ENCODE results near the gene CAB39. TPM values are rescaled to one million over a fixed set of nuclear protein-coding genes. Genes with fewer than 3 reads are reported as not detected.

The CAB39 gene
- total and polyA plus RNA-seq, 2 of the 8 experiments (the other 6 are each of a cell fraction or from before 2014, with no cell fraction given) = 16.4 to 50.5 TPM

DNA sequence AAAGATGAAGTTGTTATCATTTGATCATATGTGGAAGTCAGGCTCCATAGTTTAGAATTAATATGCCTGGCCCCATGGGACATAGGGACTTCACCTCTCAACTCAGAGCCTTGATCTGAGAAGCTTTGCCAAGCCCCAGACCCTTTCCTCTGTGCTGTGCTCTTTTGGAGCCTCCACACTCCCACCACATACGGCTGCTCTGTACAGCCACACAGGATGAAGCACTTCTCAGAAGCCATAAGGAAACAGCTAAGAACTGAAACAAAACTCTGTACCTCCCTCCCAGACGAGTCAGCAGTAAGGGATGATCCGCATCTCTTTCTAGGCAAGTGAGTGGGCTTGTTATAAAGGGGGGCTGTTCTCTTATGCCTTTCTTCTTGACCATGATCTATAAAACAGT is 66.5 kb downstream of the CAB39 start:
- no peak for FAIRE-seq
- H3K56ac ChIP-seq (replicated peaks; ENCODE audit: insufficient read length, low read depth, low read length) = no peak overlapping the region
- WGBS, 2 experiments (ENCODE audit: extremely low coverage in 1 of 2, insufficient coverage in 1 of 2, insufficient read length in 1 of 2, insufficient replicate concordance in 2 of 2, low coverage in 1 of 2, low lambda C conversion rate in 2 of 2, missing lambda C conversion rate in 1 of 2) = 88% methylated on average over 3 of the region's 3 CpGs; no CpG with 5 or more reads in 1 of the 2 experiments
- H2AK5ac ChIP-seq (ENCODE audit: low read depth, low read length) = no peak overlapping the region
- no peak overlapping the region for H3K14ac ChIP-seq (ENCODE audit: insufficient read length)
- H4K5ac ChIP-seq (ENCODE audit: insufficient read length, low read depth, low read length) = no peak overlapping the region
- no peak overlapping the region for H3K23ac ChIP-seq (ENCODE audit: insufficient read length)
- no peaks in the 10 kb centered on the region for H3K9me3 ChIP-seq (ENCODE audit: insufficient read depth in 2 of 2, low read depth in 1 of 2, low read length in 1 of 2)
- H3K27ac ChIP-seq (ENCODE audit: low read depth, low read length) = no peak overlapping the region
- H2BK20ac ChIP-seq (ENCODE audit: low read length) = no peak overlapping the region
- ChIA-PET POLR2A (ENCODE audit: partially characterized antibody) (no interaction called here), CTCF (ENCODE audit: partially characterized antibody) (interaction anchor here (1.2 to 2.9 kb wide), 2 partner anchors 14 to 17 kb away, joined by 3 to 10 read pairs; no protein-coding TSS in a partner anchor)
- H2BK15ac ChIP-seq (ENCODE audit: low read length) = no peak overlapping the region
- H3K4me2 ChIP-seq (ENCODE audit: insufficient read depth in 1 of 2, low read depth in 2 of 2, low read length in 2 of 2) = no peak overlapping the region
- no peak overlapping the region for H3K4me3 ChIP-seq (ENCODE audit: extremely low read depth in 1 of 4, insufficient read depth in 2 of 4, low read depth in 3 of 4, low read length in 4 of 4)
- peaks cover 4% of the 10 kb centered on the region; the same call in 1 of the 2 replicates for H3K79me1 ChIP-seq (ENCODE audit: low read depth, low read length)
- no peak overlapping the region for H2BK120ac ChIP-seq (replicated peaks; ENCODE audit: low read depth, low read length)
- 0 out of 8 replicates have a peak, but pooled peaks cover 0 to 4% (median 0%) of the 10 kb centered on the region in 4 experiments for H3K36me3 ChIP-seq (ENCODE audit: control insufficient read depth in 2 of 4, insufficient read depth in 4 of 4, low read length in 3 of 4)
- H2AFZ ChIP-seq (ENCODE audit: low read length) = no peak overlapping the region
- no peak overlapping the region for H3K18ac ChIP-seq (ENCODE audit: extremely low read depth, low read length)
- no peak overlapping the region for H4K8ac ChIP-seq (ENCODE audit: extremely low read depth, insufficient read depth, low read length)
- H3K4me1 ChIP-seq (replicated peaks in 1 of 4; ENCODE audit: control insufficient read depth in 3 of 4, insufficient read depth in 4 of 4, low read length in 3 of 4) = peaks cover 0 to 2% (median 0%) of the 10 kb centered on the region in 4 experiments; a peak in 3 of 7 replicates
- H4K91ac ChIP-seq (replicated peaks; ENCODE audit: insufficient read length, low read length) = no peak overlapping the region
- H3K9ac ChIP-seq (replicated peaks in 1 of 4; ENCODE audit: extremely low read depth in 1 of 4, low read depth in 3 of 4, low read length in 3 of 4) = no peak overlapping the region
- no peak overlapping the region for H3K4ac ChIP-seq (replicated peaks; ENCODE audit: insufficient read length, low read depth, low read length)
- no peak overlapping the region for H2BK5ac ChIP-seq (ENCODE audit: low read depth, low read length)
- 0 out of 2 replicates have a peak, but pooled peaks cover 2% of the 10 kb centered on the region for H3K23me2 ChIP-seq (ENCODE audit: low read depth, low read length)
- TF ChIP-seq SIRT6 (IDR thresholded peaks at IDR 0.05; ENCODE audit: low read length) = no peak
- no peak for TF ChIP-seq NANOG (IDR thresholded peaks at IDR 0.05; ENCODE audit: insufficient read depth, low read depth, low read length, poor library complexity, severe bottlenecking)
- no peak for TF ChIP-seq SUZ12 (IDR thresholded peaks at IDR 0.05; ENCODE audit: low read length)
- TF ChIP-seq, protein P1, sequence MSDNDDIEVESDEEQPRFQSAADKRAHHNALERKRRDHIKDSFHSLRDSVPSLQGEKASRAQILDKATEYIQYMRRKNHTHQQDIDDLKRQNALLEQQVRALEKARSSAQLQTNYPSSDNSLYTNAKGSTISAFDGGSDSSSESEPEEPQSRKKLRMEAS (IDR thresholded peaks at IDR 0.05) = no peak
- TF ChIP-seq SAP30 (IDR thresholded peaks at IDR 0.05; ENCODE audit: insufficient read depth, insufficient replicate concordance, low read length) = no peak
- TF ChIP-seq POLR2AphosphoS5 (IDR thresholded peaks at IDR 0.05; ENCODE audit: low read depth, low read length) = no peak
- no peak for TF ChIP-seq EP300 (IDR thresholded peaks at IDR 0.05; ENCODE audit: borderline replicate concordance in 1 of 2, low read depth in 2 of 2, low read length in 2 of 2)
- TF ChIP-seq CREB1 (IDR thresholded peaks at IDR 0.05) = no peak
- no peak for TF ChIP-seq JUN (IDR thresholded peaks at IDR 0.05; ENCODE audit: low read depth, low read length)
- TF ChIP-seq HDAC6 (IDR thresholded peaks at IDR 0.05; ENCODE audit: low read depth, low read length) = no peak
- TF ChIP-seq JUND (IDR thresholded peaks at IDR 0.05; ENCODE audit: low read length) = no peak
- TF ChIP-seq GABPA (IDR thresholded peaks at IDR 0.05; ENCODE audit: borderline replicate concordance, insufficient read depth, low read length) = no peak
- H4K20me1 ChIP-seq (replicated peaks in 1 of 2; ENCODE audit: control insufficient read depth in 1 of 2, insufficient read depth in 2 of 2, low read length in 2 of 2) = peaks cover 0 to 1% of the 10 kb centered on the region in 2 experiments
- no peak for DNase-seq (ENCODE audit: low read depth in 1 of 2, low spot score in 2 of 2)
- H3K27me3 ChIP-seq (replicated peaks in 1 of 4; ENCODE audit: control insufficient read depth in 3 of 4, extremely low read depth in 1 of 4, insufficient read depth in 3 of 4, low read length in 3 of 4) = no peaks in the 10 kb centered on the region
- no peak overlapping the region for H2BK12ac ChIP-seq (ENCODE audit: low read depth, low read length)
- H3K79me2 ChIP-seq (ENCODE audit: control insufficient read depth in 1 of 2, insufficient read depth in 2 of 2, low read length in 2 of 2) = peaks cover 0 to 41% of the 10 kb centered on the region in 2 experiments; a peak in 2 of 4 replicates

All from H1 (cell line).